ENCODE results near the gene SEPTIN2.

The SEPTIN2 gene

DNA sequence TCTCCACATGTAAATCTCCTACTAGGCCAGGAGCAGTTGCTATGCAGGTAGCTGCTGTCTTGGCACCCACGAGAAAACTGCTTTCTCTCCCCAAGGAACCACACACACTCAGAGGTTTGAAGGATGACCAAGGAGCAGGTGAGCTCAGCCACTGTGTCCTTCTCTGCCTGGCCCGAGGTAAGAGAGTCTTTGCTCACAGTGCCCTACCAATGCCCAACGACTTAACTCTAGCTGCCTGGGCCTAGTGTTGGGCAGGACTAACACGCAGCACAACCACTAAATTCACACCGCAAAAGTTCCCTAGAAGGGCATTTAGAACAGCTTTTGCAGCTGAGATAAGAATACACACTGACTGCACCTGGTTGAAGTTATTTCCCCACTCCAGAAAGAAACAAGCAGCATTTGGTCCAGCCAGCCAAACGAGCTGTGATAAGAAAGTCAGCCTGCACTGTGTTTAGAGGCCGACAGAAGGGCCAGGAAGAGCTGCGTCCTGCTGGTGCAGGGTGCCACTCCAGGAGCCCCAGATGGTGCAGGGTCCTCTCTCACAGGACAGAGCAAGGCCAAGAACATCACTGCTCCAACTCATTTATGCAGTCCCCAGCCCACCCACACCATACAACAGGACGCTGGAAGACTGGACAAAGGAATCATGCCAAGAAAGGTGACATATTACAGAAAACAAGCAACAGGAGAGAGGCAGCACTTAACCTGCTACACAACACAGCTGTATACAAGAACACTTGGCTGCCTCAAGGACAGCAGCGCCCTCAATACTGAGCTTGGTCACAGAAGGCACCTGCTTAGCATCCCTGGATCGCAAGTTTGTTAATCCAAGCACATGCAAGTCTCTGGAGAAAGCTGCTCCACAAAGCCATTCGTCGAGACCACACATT, 12.7 kb upstream of the SEPTIN2 start:
- no peak for DNase-seq (ENCODE audit: extremely low spot score)
- POLR2A ChIA-PET = interaction anchor here (2.4 kb wide), 1 partner anchor 12 kb away, joined by 23 read pairs; the partner anchor contains the start of gene HDLBP
- CTCF ChIA-PET = interaction anchor here (0.6 kb wide), 1 partner anchor 315 kb away, joined by 3 read pairs; no protein-coding TSS in a partner anchor
- no peak for TF ChIP-seq SUZ12 (IDR thresholded peaks at IDR 0.05)
- TF ChIP-seq FOXA1 (IDR thresholded peaks at IDR 0.05) = no peak
- TF ChIP-seq ARNT (IDR thresholded peaks at IDR 0.05) = no peak
- no peak for TF ChIP-seq SP1 (IDR thresholded peaks at IDR 0.05)
- TF ChIP-seq, protein P1, sequence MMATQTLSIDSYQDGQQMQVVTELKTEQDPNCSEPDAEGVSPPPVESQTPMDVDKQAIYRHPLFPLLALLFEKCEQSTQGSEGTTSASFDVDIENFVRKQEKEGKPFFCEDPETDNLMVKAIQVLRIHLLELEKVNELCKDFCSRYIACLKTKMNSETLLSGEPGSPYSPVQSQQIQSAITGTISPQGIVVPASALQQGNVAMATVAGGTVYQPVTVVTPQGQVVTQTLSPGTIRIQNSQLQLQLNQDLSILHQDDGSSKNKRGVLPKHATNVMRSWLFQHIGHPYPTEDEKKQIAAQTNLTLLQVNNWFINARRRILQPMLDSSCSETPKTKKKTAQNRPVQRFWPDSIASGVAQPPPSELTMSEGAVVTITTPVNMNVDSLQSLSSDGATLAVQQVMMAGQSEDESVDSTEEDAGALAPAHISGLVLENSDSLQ (IDR thresholded peaks at IDR 0.05) = no peak
- TF ChIP-seq FOXM1 (IDR thresholded peaks at IDR 0.05; ENCODE audit: borderline replicate concordance) = no peak
- no peak for TF ChIP-seq HDGF (IDR thresholded peaks at IDR 0.05; ENCODE audit: borderline replicate concordance)
- no peak for TF ChIP-seq ZNF384 (IDR thresholded peaks at IDR 0.05)
- TF ChIP-seq BHLHE40 (IDR thresholded peaks at IDR 0.05; ENCODE audit: borderline replicate concordance) = no peak
- TF ChIP-seq ELF4 (IDR thresholded peaks at IDR 0.05) = no peak
- no peak for TF ChIP-seq CTBP1 (IDR thresholded peaks at IDR 0.05; ENCODE audit: borderline replicate concordance)
- no peak for TF ChIP-seq L3MBTL2 (conservative IDR thresholded peaks at IDR 0.05)
- no peak for TF ChIP-seq NFRKB (IDR thresholded peaks at IDR 0.05)
- no peak for TF ChIP-seq FOXK2 (IDR thresholded peaks at IDR 0.05)

DNA sequence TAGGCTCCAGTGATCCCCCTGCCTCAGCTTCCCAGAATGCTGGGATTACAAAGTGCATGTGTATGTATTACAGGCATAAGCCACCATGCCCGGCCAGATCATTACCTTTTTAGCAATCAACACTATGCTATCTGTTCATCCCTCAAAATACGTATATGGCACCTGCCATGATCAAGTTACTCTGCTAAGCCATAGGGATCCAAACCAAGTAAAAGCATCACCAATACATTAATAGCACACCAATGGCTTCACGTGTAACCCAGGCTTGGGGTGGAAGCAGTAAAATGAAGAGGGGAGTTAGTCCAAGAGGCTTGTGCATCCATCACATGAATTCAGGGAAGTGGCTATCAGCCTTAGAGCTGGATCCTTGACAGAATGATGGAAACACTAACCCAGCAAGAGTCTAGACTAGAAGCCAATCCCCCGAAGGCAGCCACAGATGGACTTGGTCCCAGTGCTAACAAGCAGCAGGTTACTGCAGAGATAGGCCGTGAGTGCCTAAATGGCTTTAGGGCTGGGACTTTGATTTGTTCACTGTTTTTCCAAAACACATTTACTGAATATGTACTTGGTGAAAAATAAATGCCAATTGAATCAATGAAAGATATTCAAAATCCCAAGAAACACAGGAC, 11.6 kb upstream of the SEPTIN2 start:
- DNase-seq (ENCODE audit: extremely low spot score) = no peak
- CTCF ChIA-PET = no interaction called here
- no peak for TF ChIP-seq ARNT (IDR thresholded peaks at IDR 0.05)
- no peak for TF ChIP-seq FOXK2 (IDR thresholded peaks at IDR 0.05)
- TF ChIP-seq SUZ12 (IDR thresholded peaks at IDR 0.05) = no peak
- TF ChIP-seq NFRKB (IDR thresholded peaks at IDR 0.05) = no peak
- TF ChIP-seq FOXM1 (IDR thresholded peaks at IDR 0.05; ENCODE audit: borderline replicate concordance) = no peak
- TF ChIP-seq TARDBP (IDR thresholded peaks at IDR 0.05) = no peak
- TF ChIP-seq ELF4 (IDR thresholded peaks at IDR 0.05) = no peak
- TF ChIP-seq FOXA1 (IDR thresholded peaks at IDR 0.05) = no peak
- no peak for TF ChIP-seq LEF1 (IDR thresholded peaks at IDR 0.05; ENCODE audit: borderline replicate concordance)
- no peak for TF ChIP-seq CTBP1 (IDR thresholded peaks at IDR 0.05; ENCODE audit: borderline replicate concordance)
- no peak for TF ChIP-seq ZNF384 (IDR thresholded peaks at IDR 0.05)
- TF ChIP-seq BHLHE40 (IDR thresholded peaks at IDR 0.05; ENCODE audit: borderline replicate concordance) = no peak
- TF ChIP-seq, protein P1 (IDR thresholded peaks at IDR 0.05) = no peak
- TF ChIP-seq HDGF (IDR thresholded peaks at IDR 0.05; ENCODE audit: borderline replicate concordance) = no peak
- no peak for TF ChIP-seq SP1 (IDR thresholded peaks at IDR 0.05)
- no peak for TF ChIP-seq L3MBTL2 (conservative IDR thresholded peaks at IDR 0.05)
- POLR2A ChIA-PET = interaction anchor here (1.1 to 2.4 kb wide), 2 partner anchors 10 to 11 kb away, joined by 3 to 23 read pairs; partner anchors contain the start of gene HDLBP

DNA sequence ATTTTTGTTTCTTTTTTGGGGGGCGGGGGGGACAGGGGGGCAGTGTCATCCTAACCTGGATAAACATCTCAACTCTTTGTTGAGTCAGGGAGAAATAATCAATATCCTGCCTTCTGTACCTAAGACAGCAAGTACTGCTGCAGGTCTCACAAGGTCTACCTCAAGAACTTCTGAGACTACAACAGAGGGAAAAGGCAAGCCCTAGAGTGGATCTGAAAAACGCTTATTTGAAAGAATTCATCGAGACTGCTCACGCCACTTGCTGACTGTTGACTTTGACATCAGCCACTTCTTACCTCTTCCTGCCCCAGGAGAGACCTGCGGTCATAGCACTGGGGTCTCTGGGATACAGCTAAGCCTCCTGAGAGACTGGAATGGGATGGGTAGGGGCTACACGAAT, 8.7 kb upstream of the SEPTIN2 start:
- ChIA-PET CTCF (no interaction called here), POLR2A (interaction anchor here (1.5 kb wide), 1 partner anchor 8 kb away, joined by 5 read pairs; the partner anchor contains the start of genes HDLBP and SEPTIN2)
- DNase-seq (ENCODE audit: extremely low spot score) = no peak
- TF ChIP-seq TARDBP (IDR thresholded peaks at IDR 0.05) = no peak
- TF ChIP-seq NFRKB (IDR thresholded peaks at IDR 0.05) = no peak
- TF ChIP-seq SP1 (IDR thresholded peaks at IDR 0.05) = no peak
- no peak for TF ChIP-seq FOXA1 (IDR thresholded peaks at IDR 0.05)
- TF ChIP-seq LEF1 (IDR thresholded peaks at IDR 0.05; ENCODE audit: borderline replicate concordance) = no peak
- TF ChIP-seq, protein P1 (IDR thresholded peaks at IDR 0.05) = no peak
- no peak for TF ChIP-seq FOXM1 (IDR thresholded peaks at IDR 0.05; ENCODE audit: borderline replicate concordance)
- no peak for TF ChIP-seq CTBP1 (IDR thresholded peaks at IDR 0.05; ENCODE audit: borderline replicate concordance)
- TF ChIP-seq SUZ12 (IDR thresholded peaks at IDR 0.05) = no peak
- no peak for TF ChIP-seq HDGF (IDR thresholded peaks at IDR 0.05; ENCODE audit: borderline replicate concordance)
- no peak for TF ChIP-seq BHLHE40 (IDR thresholded peaks at IDR 0.05; ENCODE audit: borderline replicate concordance)
- TF ChIP-seq FOXK2 (IDR thresholded peaks at IDR 0.05) = no peak

DNA sequence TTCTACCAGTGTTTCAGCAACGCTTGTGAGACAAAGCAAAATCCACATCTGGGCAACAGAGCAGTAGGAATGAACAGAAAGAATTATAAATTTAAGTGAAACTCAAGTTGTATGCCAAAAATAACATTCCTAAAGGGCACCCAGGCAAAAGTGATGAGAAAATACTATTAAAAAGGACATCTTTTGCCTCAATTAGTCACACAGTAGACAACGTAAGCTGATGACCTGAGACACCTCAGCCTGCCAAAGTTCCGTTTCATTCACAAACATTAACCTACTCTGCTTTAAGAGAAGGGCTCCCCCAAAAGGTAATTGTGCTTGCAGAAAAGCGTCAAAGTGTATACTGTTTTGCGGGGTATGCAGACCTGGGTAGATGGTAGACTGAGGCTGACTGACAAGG, 7.5 kb upstream of the SEPTIN2 start:
- no peak for DNase-seq (ENCODE audit: extremely low spot score)
- CTCF ChIA-PET = no interaction called here
- POLR2A ChIA-PET = no interaction called here
- TF ChIP-seq CTBP1 (IDR thresholded peaks at IDR 0.05; ENCODE audit: borderline replicate concordance) = no peak
- TF ChIP-seq ZNF384 (IDR thresholded peaks at IDR 0.05) = no peak
- no peak for TF ChIP-seq LEF1 (IDR thresholded peaks at IDR 0.05; ENCODE audit: borderline replicate concordance)
- TF ChIP-seq TARDBP (IDR thresholded peaks at IDR 0.05) = no peak
- TF ChIP-seq FOXA1 (IDR thresholded peaks at IDR 0.05) = no peak
- no peak for TF ChIP-seq FOXK2 (IDR thresholded peaks at IDR 0.05)
- TF ChIP-seq ARNT (IDR thresholded peaks at IDR 0.05) = no peak
- TF ChIP-seq FOXM1 (IDR thresholded peaks at IDR 0.05; ENCODE audit: borderline replicate concordance) = no peak
- no peak for TF ChIP-seq HDGF (IDR thresholded peaks at IDR 0.05; ENCODE audit: borderline replicate concordance)
- no peak for TF ChIP-seq BHLHE40 (IDR thresholded peaks at IDR 0.05; ENCODE audit: borderline replicate concordance)
- no peak for TF ChIP-seq SP1 (IDR thresholded peaks at IDR 0.05)
- no peak for TF ChIP-seq SUZ12 (IDR thresholded peaks at IDR 0.05)
- no peak for TF ChIP-seq ELF4 (IDR thresholded peaks at IDR 0.05)
- TF ChIP-seq NFRKB (IDR thresholded peaks at IDR 0.05) = no peak
- TF ChIP-seq, protein P1 (IDR thresholded peaks at IDR 0.05) = no peak
- no peak for TF ChIP-seq L3MBTL2 (conservative IDR thresholded peaks at IDR 0.05)

Measured in HEK293T (cell line).